Erythroblast (primary cell): ENCODE data around the gene NHSL2.
"Not testable (repeated sequence)": the region's sequence is repeated elsewhere in the genome, so short reads cannot be mapped to it uniquely, and the experiment has no call there.

ENCODE experiments used
- DNase-seq, 2 experiments: peaks; one replicate each; lab custom pipeline; 2025; lab: John Stamatoyannopoulos, UW
- GATA1 ChIP-seq: IDR thresholded peaks from 2 replicates; pipeline ENCODE4 v1.6.1; 2011; ENCODE audit warnings: low read depth, mild to moderate bottlenecking, control low read depth, low read length, moderate library complexity
- POLR2A ChIP-seq: IDR thresholded peaks from 2 replicates; pipeline ENCODE4 v1.6.1; 2011; ENCODE audit warnings: mild to moderate bottlenecking, low read length

Gene NHSL2

DNA sequence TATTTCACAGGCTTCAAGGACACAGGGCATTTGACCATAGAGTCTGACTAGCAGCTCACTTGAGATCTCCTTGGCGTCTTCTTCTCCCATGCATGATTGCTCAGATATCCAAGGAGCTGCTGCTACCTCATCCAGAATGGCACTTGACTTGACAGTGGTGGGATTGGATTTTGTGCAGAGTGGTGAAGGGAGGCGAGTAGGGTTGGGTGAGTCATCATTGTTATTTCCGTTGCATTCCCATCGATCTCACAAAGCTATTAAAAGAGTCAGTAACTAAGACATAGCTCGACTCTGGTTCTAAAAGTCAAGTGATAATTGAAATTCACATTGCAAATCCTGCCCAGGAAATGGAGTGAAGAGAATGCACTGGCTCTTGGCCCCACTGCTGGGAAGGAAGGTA lies 27.7 kb downstream of the NHSL2 start:
- TF ChIP-seq POLR2A (no peak), GATA1 (no peak)
- DNase-seq = no peak

DNA sequence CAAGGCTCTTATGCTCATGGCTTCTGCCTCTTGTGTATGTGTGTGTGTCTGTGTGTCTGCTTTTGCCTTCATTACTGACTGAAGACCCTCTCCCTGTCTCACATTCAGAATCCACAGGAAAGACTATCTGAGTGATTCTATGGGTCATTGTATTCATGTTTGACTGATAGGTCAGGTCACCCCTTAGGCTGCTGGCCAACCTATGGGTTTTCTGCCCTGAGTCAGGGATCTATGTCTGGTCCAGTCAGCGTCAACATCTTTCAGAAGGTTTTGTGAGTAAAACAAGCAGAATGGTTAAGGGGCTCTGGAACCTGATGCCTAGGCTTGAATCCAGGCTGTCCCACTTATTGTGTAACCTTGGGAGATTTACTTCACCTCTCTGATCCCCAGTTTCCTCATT lies 30.5 kb downstream of the NHSL2 start:
- DNase-seq = no peak
- no peak for TF ChIP-seq POLR2A
- TF ChIP-seq GATA1 = no peak

DNA sequence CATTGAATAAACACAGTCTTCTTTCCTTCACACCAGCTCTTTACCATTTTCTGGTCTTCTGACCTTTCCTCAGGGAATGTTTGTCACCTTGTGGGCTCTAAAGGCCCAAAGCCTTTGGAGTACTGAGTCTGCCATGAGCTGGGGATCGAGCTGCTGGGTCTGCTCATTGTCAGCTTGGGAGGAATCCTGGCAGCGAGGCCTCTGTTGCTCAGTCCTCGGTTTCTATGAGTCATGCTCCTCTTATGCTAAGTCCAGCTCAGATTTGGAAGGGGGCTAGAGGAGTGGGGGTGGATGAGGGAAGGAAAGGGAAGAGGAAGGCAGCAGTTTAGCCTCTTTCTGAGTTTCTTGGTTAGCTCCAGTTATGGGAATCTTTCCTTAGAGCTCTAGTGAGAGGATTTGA lies 31.1 kb downstream of the NHSL2 start:
- no peak for DNase-seq
- TF ChIP-seq GATA1 = no peak
- no peak for TF ChIP-seq POLR2A

DNA sequence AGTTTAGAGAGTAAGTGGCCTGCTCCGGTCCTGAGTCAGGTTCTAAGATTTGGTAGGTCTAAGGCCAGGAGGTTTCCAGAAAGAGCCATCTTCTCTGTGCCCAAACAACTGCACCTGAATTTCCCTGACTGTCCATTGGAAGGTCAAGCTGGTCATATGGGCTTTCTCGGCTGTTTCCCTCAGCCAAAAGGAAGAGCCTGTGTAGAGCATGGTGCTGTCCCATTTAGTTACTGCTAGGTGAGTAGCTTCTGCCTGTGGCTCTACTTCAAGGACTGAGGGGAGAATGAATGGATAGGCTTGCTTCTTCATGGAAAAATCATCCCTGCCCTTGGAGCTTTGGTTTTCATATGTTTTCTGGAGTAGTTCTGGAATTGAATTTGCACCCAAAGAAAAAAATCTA lies 33.7 kb downstream of the NHSL2 start:
- TF ChIP-seq POLR2A = no peak
- no peak for DNase-seq

- no peak for TF ChIP-seq GATA1
- TF ChIP-seq POLR2A = no peak
Observed at GRCh38 chrX:71945237-71945805, 34.7 kb downstream of the NHSL2 start.

DNA sequence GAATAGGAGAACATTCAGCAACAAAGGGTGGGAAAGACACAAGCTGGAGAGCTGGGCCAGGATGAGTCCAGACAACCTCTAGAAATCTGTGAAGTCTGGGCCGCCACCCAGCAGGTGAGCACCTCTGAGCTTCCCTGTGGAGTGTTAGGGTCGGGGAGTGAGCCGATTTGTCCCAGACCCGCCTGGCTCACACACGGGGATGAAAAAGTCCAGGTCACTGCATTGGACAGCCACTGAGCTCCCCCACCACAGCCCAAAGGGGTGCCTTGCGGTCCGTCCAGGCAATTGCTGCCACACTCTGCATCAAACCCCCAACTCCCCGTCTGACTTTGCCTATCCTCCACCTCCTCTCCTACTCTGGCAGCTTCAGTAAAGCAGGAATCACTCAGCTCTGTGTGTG lies 38.7 kb downstream of the NHSL2 start:
- DNase-seq = no peak
- TF ChIP-seq GATA1 = no peak
- TF ChIP-seq POLR2A = no peak

More at GRCh38 chrX:71945237-71945805, 34.7 kb downstream of the NHSL2 start:
- DNase-seq = no peak

- TF ChIP-seq POLR2A = no peak
- TF ChIP-seq GATA1 = no peak
- no peak for DNase-seq
Observed at GRCh38 chrX:71949844-71950445, 39.3 kb downstream of the NHSL2 start.

DNA sequence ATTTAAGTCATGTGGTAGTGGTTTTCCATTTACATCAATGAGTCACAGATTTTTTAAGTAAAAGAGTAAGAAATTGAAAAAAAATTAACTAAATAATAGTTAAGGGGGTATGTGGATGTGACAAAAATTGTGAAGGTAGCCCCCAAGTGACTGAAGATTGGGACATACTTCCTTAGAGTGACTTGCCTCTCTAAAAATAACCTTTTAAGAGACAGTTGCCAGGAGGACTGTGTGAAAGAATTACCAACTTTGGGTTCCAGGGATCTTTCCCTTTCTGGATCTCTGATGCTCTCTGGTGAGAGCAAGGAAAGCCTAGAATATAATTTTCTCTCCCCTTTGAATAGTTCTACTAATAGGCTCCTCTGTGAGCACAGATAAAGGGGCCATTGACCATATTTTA lies 42.7 kb downstream of the NHSL2 start:
- DNase-seq = no peak
- no peak for TF ChIP-seq GATA1
- TF ChIP-seq POLR2A = no peak

GRCh38 chrX:71953946-71954345 lies 43.3 kb downstream of the NHSL2 start:
- no peak for DNase-seq
- TF ChIP-seq POLR2A (no peak), GATA1 (no peak)

- no peak for DNase-seq
- TF ChIP-seq GATA1 = no peak
- no peak for TF ChIP-seq POLR2A
Observed at GRCh38 chrX:71954458-71954857, 43.8 kb downstream of the NHSL2 start.

- no peak for DNase-seq
- TF ChIP-seq GATA1 = no peak
- TF ChIP-seq POLR2A = no peak
Observed at GRCh38 chrX:71955530-71956120, 45.0 kb downstream of the NHSL2 start.

GRCh38 chrX:71958281-71958675 lies 47.6 kb downstream of the NHSL2 start:
- TF ChIP-seq GATA1 (no peak), POLR2A (no peak)
- DNase-seq = no peak

DNA sequence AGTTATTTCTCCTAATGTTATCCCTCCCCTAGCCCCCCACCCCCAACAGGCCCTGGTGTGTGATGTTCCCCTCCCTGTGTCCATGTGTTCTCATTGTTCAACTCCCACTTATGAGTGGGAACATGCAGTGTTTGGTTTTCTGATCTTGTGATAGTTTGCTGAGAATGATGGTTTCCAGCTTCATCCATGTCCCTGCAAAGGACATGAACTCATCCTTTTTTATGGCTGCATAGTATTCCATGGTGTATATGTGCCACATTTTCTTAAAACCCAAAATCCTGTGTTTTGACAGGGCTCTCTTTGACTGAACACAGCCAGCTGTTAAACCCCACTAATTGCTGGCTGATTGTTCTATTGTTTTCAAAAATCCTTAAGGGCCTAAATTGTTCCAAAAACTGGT lies 53.5 kb downstream of the NHSL2 start:
- not testable (repeated sequence) for DNase-seq

DNA sequence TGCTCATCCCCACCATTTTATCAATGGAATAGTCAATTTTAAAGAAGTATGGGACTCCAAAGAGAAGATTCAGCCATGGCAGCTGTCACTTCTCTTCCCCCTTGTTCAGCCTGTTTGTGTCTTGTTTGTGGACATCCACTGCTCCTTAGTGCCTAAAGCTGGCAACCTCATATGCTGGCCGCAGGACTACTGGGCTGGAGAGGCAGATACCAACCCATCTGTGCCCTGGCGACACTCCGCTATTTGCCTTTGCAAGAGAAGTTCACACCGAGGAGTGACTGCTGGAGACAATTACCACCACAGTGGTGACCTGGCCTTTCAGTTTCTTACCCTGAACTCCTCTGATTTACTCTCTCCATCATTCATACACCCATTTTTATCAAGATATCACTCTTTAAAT lies 64.3 kb downstream of the NHSL2 start:
- DNase-seq = no peak
- no peak for TF ChIP-seq POLR2A
- TF ChIP-seq GATA1 = no peak

DNA sequence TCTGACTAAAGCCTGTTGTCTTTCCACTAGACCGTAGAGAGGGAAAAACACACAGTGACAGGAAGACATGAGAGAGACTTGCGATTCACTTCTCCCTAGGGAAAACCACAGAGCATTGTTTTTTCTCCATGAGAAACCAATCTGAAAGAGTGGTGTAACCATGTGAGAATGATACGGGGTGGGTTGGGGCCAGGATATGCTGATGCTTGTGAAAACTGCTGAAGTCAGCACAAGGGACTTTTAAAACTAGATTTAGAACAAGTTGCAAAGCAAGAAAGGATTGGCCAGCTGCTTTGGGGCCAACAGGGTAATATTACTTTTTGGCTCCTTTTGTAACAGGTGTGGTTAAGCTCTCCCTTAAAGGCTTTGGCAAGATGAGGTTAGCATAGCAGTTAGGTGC lies 66.1 kb downstream of the NHSL2 start:
- no peak for TF ChIP-seq POLR2A
- TF ChIP-seq GATA1 = no peak
- DNase-seq = no peak
